COR-L47 (cell line): Measurements from ENCODE around the gene ADARB2.

Experiments used
- DNase-seq: peaks from one replicate; lab custom pipeline; 2025; lab: John Stamatoyannopoulos, UW

ADARB2 gene

DNA sequence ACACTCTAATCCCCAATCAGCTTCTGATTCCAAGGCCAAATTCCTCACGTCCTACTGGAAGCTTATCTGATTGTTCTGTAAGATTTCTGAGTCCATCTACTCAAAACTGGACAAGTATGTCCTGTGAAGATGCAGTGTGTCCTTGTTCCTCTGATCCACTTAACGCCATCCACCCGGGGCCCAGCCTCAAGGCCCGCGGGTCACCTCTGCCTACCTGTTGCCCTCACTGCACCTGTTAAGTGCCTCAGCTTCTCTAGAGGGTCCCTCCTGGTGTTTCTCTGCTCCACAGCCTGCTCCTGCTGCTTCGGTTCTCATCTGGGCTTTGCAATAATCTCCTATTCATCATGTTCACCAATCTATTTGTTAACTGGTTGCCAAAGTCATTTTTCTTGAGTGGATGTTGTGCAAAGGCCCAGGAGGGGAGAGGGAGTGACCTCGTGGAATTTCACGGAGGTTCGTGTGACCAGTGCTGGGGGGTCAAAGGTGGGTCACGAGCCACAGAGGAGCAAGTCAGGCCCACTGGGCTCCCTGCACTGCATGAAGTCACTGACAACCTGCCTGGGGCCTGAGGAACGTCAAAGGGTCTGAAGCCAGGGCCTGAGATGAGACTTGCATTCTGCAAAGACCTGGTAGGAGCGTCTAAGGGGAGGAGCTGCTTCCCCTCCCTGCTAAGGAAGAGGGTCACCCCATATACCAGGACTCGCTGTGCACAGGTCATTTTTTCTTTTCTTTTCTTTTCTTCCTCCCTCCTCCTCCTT, 343.0 kb downstream of the ADARB2 start:
- DNase-seq = no peak

DNA sequence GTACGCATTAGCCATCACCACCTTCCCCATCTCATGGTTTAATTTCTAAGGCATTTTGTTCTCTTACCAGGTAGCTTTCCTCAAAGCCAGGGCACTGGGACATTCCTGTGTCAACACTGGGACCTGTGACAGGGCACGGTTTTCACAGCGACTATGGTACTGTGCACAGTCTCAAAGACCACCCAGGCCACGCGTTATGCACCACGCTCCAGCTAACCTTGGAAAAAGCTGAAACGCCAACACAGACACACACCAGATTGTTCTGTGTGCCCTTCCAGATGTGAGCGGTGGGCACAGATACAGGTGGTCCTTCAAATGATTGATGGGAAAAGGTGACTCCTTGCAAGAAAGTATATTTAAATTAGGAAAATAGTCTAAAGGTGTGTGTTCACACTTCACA, 343.8 kb downstream of the ADARB2 start:
- DNase-seq = no peak

DNA sequence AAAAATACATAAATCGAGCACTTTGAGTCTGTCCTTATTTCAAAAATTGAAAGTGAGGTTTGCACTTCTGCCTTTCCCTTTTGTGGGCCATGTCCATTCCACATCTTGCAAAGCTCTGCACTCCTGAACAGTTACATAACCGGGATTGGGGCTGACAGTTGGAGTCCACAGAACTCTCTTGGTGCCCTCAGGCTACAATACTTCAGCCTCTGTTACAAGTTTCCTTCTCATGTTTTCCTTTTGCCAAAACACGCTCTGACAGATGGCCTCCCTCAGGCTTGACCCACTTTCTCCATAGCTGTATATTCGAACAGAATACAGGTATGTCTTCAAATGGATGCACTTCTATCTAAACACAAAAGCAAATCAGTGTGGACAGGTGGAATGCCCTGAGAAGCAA, 345.2 kb downstream of the ADARB2 start:
- no peak for DNase-seq

DNA sequence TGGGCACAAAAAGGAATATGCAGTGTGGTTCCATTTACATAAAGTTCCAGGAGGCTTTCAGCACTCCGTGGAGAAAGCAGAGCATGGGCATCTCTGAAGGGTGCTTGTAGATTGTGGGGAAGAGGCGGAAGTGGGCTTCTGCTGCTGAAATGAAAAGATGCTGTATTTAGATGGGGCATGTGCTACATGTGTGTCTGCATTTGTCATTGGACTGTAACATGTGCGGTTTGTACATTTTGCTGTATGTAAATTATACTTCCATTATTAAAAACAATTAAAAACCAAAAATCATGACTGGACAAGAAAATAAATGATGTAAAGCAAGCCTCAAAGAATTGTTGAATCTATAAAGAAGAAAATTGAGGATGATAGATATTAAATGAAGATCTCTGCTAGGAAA, 347.1 kb downstream of the ADARB2 start:
- DNase-seq = no peak

DNA sequence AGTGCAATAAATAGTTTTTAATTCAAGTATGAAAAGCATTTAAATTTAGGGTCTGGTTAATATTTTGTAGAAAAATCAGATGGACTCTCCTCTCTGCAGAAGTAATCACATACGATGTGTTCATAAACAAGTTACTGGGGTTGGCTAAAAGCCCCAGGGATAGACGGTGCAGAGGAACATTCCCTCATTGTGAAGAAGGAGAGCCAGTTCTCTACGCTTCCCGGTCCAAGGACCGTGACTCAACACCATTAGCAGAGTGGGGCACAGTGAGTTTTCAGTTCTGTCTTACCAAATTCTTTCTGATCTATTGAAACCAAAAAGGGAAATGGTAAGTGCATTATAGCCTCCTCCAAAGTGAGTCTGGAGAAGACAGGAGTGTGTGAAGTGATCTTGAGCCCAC, 353.3 kb downstream of the ADARB2 start:
- no peak for DNase-seq

DNA sequence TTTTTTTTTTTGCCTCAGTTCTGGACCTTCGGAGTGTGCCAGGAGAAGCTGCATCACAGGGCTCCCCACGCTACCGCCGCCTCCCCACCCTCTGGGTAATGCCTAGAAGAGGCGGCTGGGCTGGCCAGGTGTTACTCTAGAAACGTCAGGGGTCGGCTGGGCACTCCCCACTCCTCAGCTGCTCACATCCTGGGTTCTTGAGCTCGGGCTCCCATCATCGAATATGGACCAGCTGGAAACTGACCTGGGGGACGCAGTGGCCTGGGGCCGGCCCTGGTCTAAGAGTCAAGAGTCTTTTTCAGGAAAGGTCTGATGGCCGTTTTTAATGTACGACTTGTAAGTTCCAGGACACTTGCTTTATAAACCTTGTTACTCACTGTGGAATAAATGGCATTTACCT, 354.6 kb downstream of the ADARB2 start:
- no peak for DNase-seq

DNA sequence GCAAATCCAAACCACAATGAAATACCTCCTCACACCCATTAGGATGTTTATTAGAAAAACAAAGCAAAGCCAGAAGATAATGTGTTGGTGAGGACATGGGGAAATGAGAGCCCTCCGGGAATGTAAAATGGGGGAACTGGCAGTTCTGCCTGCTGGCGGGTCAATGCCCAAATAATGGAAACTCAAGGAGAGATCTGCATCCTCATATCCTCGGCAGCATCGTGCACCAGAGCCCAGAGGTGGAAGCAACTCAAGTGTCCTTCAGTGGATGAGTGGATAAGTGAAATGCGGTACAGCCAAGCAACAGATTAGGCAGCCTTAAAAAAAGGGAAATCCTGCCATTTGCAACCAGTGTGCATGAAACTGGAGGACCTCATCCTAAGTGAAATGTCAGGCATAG, 356.0 kb downstream of the ADARB2 start:
- DNase-seq = no peak

DNA sequence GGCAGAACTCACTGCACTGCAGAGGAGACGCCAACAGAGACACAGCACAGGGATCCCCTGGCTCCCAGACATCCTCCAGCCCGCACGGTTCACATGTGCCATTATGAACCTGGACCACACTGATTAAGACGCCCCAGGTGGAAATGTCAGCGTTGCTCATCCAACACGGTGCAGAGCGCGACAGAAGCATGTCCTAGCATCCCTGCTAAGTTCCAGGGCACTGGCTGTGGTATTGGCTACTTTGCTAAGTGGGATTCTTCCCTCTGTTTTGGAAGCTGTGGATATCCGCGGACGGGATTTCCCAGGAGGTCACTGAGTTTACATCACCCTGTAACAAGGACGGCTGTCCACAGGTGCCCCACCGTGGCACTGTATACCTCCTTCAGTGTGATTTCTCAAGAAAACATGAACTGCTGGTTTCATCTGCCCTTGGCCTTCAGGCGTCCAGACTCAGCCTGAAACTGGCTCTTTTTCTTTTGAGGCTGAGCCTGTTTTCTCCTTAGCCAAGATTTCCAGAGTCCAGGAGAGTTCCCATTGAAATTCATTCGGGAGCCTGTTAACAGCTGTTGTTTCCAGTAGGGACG, 357.1 kb downstream of the ADARB2 start:
- DNase-seq = no peak

DNA sequence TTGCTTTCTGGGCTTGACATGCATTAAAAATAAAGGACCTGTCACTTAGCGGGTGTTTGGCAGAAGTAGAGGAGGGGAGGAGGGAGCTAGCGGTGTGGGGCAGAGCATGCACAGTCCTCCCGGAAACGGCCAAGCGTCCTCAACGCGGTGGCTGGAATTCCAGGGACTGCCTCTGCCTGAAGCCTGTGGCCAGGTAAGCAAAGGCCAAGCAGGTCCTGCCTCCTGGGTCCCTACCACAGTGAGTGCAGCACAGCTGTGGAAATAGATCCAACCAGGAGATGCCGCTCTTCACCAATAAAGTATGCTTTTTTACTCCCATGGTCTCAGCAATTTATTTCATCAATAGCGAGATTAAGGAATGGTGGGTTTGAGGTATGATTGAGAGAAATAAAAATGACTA, 357.7 kb downstream of the ADARB2 start:
- DNase-seq = no peak

DNA sequence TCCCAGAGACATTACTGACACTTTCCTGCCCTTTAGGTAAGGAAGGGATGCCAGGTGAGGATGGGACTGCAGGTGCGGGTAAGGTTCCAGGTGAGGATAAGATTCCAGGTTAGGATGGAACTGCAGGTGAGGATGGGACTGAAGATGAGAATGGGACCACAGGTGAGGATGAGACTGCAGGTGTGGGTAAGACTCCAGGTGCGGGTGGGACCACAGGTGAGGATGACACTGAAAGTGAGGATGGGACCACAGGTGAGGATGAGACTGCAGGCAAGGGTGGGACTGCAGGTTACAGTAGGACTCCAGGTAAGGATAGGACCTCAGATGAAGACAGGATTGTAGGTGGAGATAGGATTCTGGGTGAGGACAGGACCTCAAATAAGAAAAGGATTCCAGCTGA, 358.9 kb downstream of the ADARB2 start:
- DNase-seq = no peak

DNA sequence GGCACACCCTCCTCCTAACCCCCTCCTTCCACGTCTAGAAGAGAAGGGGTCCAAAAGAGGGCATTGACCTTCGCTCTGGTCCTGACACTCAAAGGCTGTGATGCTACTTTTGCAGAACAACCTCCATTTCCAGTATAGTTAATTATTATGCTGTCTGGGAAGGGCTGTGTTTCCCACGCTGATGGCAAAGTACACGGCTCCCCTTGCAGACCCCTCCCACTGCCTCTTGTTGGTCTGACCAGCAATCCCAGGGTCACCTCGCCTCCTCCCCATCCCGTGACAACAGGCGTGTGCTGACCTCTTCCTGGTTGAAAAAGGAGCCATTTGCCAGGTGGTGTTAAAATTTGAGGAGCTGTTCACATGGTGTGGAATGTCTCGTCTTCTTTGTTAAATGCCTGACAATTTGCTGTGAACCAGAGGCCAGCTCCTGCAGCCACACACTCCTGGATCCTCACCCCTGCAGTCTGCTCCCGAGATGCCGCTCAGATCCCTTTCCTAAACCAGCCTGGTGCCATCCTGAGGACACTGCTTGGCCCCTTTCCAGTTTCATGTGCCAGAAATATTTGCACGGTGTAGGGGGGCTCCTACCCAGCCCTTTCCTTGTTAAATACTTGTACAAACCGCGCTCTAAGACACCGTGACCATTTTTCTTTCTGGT, 359.5 kb downstream of the ADARB2 start:
- DNase-seq = no peak

DNA sequence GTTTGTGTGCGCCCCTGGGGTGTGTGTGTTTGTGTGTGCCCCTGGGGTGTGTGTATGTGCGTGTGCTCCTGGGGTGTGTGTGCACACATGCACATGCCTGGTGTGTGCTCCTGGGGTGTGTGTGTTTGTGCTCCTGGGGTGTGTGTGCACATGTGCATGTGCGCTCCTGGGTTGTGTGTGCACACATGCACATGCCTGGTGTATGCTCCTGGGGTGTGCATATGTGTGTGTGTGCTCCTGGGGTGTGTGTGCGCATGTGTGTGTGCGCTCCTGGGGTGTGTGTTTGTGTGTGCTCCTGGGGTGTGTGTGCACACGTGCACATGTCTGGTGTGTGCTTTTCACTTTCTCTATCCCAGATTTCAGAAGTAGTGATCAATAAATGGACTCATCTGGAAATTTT, 360.1 kb downstream of the ADARB2 start:
- no peak for DNase-seq

DNA sequence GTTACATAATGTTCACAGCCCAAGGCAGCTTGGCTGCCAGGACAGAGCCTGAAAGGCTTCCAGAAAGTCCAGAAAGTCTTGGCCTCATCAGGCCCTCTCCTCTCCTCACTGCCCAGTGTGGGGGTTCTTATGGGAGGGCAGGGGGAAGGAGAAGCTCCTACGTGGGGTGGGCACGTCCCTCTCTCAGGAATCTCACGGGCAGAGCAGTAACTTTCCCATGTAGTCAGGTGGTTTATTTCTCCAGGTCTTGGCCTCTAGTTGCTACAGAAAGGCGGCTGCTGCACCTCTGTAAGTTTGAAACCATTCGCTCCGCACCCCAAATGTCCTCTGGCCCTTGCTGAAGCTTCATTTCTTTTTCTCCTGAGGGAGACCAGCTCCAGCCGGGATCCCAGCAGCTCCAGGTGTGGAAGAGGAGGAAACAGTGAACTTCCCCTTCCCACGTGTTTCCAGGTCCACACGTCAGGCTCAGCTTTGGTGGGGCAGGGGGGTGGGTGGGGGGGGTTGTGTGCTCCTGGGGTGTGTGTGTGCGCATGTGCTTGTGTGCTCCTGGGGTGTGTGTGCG, 360.9 kb downstream of the ADARB2 start:
- DNase-seq = no peak

DNA sequence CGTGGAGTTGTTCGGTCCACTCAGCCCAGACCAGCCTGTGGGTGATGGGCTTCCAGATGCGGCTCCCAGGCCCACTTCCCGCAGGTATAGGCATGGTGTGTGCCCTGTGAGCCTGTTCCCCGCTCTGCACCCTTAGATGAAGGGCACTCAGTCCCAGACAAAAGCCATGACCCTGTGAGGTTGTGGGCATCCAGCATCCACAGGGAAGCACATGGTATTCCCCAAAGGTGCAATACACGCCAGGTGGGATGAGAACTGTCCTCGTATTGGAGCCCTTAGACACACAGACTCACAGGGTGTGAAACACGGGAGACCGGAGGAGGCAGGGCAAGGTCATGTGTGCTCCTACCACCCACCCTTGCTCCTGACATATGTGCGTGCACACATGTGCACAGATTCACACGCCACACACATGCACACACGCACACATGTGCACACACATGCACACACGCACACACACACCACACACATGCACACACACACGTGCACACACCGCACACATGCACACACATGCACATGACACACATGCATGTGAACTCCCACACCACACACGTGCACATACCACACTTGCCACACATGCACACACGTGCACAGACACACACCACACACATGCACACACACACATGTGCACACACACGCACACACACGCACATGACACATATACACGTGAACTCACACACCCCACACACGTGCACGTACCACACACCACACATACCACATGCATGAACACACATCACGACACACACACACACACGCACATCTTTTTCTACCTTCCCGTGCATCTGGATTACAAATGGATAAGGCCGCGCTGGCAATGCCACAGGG, 361.8 kb downstream of the ADARB2 start:
- DNase-seq = no peak

DNA sequence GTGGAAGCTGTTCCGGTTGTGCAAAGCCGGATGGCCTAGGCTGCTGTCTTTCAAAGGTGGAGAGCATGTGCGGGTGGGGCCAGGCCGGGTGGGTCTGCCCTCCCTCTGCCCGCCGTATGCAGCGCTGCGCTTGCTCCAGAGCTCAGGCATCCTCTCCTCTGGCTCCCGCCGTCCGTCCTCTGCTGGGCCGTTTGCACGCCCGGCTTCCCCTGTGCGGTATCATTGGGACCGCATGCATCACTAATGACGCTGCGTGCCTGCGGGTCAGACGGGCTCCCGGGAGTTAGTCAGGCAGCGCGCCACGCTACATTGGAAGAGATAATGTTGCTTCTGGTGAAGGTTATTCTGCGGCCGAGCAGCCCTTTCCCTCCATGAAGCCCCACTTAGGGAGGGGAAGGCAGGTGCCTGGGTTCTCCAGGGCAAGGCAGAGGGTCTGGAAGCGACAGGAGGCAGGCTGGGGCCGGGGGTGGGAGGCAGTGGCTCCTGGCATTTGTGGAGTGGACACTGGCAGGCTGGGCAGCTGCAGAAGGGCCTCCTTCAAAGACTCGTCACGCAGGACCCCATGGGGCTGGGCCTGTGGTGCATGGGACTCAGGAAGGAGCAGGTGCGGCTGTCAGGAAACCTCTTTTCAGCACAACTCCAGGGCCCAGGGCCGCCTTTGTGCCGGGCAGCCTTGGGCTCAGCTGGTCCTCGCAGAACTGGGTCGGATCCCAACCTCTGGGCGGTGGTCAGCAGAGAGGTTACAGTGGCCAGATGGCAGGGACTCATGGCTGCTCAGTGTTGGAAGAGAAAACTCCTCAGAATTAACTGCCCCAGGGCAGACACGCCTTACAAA, 362.6 kb downstream of the ADARB2 start:
- no peak for DNase-seq

DNA sequence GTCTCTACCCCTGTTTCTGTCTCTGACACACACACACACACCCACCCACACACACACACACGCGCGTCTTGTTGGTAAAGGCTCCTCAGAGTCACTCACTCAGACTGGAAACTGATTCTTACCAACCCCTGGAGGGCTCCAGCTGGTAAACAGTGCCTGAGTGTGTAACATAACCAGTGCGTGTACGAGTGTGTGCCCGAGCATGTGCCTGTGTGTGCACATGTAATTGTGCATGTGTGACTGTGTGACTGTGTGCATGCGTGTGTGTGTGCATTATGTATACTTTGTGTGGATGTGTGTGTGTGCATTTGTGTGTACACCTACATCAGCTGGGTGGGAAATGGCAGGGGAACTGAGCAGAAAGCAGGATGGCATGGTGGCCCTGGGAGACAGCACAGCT, 364.0 kb downstream of the ADARB2 start:
- no peak for DNase-seq

DNA sequence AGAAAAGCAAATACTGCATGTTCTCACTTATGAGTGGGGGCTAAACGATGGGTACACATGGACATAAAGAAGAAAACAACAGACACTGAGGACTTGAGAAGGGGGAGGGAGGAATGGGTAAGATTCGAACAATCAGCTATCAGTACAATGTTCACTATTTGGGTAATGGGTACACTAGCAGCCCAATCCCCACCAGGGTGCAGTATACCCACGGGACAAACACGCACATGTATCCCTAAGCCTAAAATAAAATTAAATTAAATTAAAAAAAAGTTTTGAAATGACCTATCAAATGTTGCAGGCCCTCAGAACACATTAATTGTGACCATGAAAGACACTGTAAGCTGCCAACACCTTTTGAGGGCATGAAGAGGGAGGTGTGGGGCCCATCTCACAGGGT, 365.1 kb downstream of the ADARB2 start:
- DNase-seq = no peak

DNA sequence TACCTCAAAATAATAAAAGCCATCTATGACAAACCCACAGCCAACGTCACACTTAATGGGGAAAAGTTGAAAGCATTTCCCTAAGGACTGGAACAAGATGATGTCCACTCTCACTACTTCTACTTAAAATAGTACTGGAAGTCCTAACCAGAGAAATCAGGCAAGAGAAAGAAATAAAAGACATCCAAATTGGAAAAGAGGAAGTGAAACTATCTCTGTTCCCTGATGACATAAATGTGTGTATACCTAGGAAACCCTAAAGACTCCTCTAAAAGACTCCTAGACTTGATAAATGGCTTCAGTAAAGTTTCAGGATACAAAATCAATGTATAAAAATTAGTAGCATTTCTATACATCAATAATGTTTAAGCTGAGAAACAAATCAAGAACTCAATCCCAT, 367.0 kb downstream of the ADARB2 start:
- no peak for DNase-seq

DNA sequence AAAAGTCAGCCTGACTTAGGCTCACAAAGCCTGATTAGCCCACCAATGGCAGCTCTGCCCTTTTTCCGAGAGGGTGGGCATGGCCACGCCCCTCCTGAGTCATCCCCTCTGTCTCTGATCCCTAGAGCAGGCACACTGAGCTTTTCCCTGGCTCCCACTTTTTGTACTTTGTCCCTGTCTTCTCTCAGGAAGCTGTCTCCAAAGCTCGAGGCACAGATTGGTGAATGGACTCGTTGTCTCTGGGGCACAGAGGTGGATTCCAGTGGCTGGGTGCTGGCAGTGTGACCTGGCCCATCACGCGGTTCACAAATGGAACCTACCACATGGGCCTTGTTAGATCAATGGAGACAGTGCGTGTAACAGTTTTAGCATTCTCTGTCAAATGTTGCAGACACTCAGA, 367.7 kb downstream of the ADARB2 start:
- DNase-seq = no peak

DNA sequence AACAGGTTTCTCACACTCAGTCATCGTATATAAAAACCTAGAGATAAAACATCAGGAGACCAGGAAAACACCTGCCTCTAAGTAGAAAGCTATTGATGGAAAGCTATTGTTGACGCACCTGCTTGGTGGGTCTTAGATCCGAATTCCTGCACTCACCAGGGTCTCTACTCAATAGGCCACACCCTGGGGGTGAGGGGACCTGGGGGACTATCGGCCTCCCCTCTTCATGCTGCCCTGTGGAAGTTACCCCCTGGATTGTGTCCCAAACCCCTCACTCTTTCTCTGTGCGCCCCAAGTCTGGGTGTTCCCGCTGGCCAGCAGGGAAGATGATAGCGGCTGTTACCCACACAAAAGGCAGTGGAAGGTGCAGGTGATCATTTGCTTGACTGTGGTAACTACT, 368.1 kb downstream of the ADARB2 start:
- no peak for DNase-seq

DNA sequence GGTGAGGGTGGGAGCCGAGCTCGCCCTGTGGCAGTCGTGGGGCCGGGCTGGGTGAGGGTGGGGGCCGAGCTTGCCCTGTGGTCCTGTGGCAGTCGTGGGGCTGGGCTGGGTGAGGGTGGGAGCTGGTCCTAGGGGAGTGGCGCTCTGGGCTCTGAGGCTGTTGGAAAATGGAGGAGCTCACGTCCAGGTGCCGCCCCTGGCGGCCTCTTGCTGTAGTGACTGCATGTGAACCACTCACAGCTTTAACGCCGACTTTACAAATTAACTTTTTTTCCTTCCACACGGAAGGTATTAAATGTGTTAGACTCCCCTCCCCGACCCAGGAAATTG, 368.5 kb downstream of the ADARB2 start:
- DNase-seq = no peak
